Measurements from ENCODE around the gene MTARC1.
A peak's percentile ranks its signal among the peaks of the same experiment; 100 is the strongest.

Gene MTARC1

DNA sequence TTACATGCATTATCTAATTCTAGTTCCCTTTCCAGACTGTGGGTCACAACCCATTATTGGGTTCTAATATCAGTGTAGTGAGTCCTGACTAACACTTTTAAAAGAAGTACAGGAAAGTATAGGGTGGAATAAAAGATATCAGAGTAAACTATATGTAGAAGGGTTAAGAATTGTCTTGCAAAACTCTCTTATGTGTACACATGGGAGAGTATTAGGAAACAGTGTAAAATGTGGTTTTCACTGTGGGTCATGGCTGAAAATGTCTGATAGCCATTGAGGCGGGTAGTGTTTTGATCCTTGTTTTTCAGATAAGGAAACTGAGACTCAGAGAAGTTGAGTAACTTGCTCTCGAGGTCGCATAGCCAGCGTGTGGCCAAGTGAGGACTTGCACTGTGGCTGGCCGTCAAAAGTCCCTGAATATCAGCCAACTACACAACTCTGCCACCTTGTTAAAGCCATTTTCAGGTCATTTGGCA, 18.5 kb upstream of the MTARC1 start:
- ChIA-PET POLR2A (ENCODE audit: low non-redundant PET) (no interaction called here), CTCF (interaction anchor here (2.5 kb wide), 1 partner anchor 8 kb away, joined by 9 read pairs; no protein-coding TSS in a partner anchor)
- no peak for DNase-seq (ENCODE audit: low spot score)
- no peak overlapping the region for H3K27ac ChIP-seq
- TF ChIP-seq, protein P1, sequence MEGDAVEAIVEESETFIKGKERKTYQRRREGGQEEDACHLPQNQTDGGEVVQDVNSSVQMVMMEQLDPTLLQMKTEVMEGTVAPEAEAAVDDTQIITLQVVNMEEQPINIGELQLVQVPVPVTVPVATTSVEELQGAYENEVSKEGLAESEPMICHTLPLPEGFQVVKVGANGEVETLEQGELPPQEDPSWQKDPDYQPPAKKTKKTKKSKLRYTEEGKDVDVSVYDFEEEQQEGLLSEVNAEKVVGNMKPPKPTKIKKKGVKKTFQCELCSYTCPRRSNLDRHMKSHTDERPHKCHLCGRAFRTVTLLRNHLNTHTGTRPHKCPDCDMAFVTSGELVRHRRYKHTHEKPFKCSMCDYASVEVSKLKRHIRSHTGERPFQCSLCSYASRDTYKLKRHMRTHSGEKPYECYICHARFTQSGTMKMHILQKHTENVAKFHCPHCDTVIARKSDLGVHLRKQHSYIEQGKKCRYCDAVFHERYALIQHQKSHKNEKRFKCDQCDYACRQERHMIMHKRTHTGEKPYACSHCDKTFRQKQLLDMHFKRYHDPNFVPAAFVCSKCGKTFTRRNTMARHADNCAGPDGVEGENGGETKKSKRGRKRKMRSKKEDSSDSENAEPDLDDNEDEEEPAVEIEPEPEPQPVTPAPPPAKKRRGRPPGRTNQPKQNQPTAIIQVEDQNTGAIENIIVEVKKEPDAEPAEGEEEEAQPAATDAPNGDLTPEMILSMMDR (conservative IDR thresholded peaks at IDR 0.05; ENCODE audit: low read depth) = no peak

DNA sequence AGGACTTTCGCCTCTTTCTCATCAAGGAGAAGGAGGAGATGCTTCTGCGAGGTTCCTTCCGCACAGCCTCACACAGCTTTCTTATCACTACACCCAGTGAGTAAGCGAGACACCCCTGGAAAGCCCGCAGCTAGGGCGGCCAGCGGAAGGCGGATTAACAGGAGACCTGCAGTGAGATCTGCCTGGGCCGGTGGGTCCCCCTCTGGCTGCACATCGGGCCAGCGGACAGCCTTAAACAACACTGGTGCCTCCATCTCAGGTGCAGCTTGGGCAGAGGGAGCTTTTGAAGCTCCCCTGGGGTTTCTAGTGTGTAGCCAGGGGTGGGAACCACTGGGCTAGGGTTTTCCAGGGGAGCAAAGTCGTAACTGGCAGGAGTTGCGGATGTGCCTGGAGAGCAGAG, 17.5 kb upstream of the MTARC1 start:
- TF ChIP-seq, protein P1 (conservative IDR thresholded peaks at IDR 0.05; ENCODE audit: low read depth) = no peak
- H3K27ac ChIP-seq = no peak overlapping the region
- CTCF ChIA-PET = interaction anchor here (2.5 to 2.7 kb wide), 2 partner anchors 7 to 488 kb away, joined by 9 to 14 read pairs; no protein-coding TSS in a partner anchor
- POLR2A ChIA-PET (ENCODE audit: low non-redundant PET) = no interaction called here
- DNase-seq (ENCODE audit: low spot score) = no peak

DNA sequence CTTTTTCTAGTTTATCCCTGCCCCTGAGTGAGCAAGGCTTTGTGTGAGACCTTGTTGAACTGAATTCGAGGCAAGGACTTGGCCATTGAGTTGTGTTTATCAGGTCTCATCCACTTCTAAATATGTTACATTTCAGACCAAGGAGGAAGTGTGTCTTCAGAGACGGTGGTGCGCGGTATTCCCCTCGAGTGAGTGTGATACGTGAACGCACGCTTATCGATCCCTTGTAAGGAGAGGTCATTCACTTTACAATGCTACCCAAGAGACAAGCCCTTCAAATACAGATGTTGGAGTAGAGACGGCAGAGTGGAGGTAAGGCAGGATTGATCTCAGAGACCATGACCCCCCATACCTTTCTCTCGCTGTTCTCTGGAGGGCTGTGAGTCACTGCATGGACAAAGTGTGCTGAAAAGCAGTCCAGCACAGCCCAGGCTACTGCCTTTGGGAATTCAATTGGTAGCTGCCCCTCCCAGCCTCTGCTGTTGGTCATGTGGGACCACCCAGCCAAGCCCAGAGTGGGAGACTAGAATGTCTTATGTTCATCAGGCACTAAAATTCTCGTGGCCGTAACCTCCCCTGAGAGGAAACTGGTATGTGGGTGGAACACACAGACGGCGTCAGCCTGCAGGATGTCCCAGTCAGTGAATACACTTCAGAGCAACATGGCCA, 16.3 kb upstream of the MTARC1 start:
- H3K27ac ChIP-seq = no peak overlapping the region
- TF ChIP-seq, protein P1 (conservative IDR thresholded peaks at IDR 0.05; ENCODE audit: low read depth) = no peak
- CTCF ChIA-PET = interaction anchor here (0.7 to 2.7 kb wide), 3 partner anchors 85 to 652 kb away, joined by 3 to 14 read pairs (median 4); no protein-coding TSS in a partner anchor
- DNase-seq (ENCODE audit: low spot score) = no peak
- POLR2A ChIA-PET (ENCODE audit: low non-redundant PET) = no interaction called here

DNA sequence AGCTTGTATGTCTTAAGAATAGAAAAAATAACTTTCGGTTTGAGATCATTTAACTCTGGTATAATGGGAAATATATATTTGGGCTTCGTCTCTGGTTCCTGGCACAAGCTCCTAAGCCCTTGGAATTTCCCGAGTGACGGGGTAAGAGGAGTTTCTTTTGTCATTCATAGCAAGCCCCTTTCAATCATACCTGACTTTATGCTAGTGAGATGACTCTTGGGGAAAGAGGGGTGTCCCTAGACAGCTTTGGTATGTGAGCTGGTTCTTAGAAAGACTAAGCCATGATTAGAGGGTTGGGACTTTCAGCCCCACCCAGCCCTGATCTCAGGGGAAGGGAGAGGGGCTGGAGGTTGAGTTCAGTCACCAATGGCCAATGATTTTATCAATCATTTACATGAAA, 13.9 kb upstream of the MTARC1 start:
- TF ChIP-seq, protein P1 (conservative IDR thresholded peaks at IDR 0.05; ENCODE audit: low read depth) = no peak

DNA sequence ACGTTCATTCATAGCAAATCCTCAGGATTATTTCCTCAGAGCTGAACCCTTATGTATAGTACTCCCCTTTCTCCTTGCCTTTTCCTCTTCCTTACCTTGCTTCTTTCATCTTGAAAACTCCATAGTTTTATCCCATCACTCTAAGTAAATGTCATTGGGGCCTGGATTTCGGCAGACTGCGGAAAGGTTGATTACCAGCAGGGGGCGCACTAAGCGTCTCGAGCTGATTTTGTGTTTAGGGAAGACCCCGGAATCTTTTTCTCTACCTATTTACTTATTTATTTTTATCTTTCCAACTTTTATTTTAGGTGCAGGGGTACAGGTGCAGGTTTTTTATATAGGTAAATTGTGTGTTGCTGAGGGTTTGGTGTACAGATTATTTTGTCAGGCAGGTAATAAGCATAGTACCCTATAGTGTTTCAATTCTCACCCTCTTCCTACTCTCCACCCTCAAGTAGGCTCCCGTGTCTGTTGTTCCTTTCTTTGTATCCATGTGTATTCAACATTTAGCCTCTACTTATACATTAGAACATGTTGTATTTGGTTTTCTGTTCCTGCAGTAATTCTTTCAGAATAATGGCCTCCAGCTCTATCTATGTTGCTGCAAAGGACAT, 11.4 kb upstream of the MTARC1 start:
- CTCF ChIA-PET = interaction anchor here (0.6 to 6.3 kb wide), 24 partner anchors 7 to 1238 kb away, joined by 3 to 79 read pairs (median 4); partner anchors contain the start of genes MTARC1 and RAB3GAP2
- H3K27ac ChIP-seq = no peak overlapping the region
- peak; percentile 37 for DNase-seq (ENCODE audit: low spot score)
- TF ChIP-seq, protein P1 (conservative IDR thresholded peaks at IDR 0.05; ENCODE audit: low read depth) = peak; percentile 78
- POLR2A ChIA-PET (ENCODE audit: low non-redundant PET) = no interaction called here

More for the DNA sequence above, 13.9 kb upstream of the MTARC1 start:
- ChIA-PET CTCF (interaction anchor here (0.6 to 6.3 kb wide), 2 partner anchors 475 to 494 kb away, joined by 3 to 79 read pairs; no protein-coding TSS in a partner anchor), POLR2A (ENCODE audit: low non-redundant PET) (no interaction called here)
- no peak for DNase-seq (ENCODE audit: low spot score)
- no peak overlapping the region for H3K27ac ChIP-seq

DNA sequence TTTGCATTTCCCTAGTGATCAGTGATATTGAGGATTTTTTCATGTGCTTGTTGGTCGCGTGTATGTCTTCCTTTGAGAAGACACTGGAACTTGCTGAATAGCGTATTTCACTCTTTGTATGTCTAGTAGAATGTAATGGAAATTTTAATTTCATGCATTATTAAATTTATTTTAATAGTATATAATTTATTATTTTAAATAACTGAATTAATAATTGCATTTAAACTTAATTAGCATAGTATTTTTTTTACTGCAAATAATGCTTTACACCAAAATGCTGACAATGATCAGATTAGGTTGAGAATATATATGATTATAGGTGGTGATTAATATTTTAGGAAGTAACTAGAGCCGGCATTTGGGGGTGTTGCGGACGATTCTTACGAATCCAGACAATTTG, 10.5 kb upstream of the MTARC1 start:
- no peak overlapping the region for H3K27ac ChIP-seq
- DNase-seq (ENCODE audit: low spot score) = no peak
- ChIA-PET CTCF (interaction anchor here (0.5 to 6.3 kb wide), 32 partner anchors 8 to 1239 kb away, joined by 3 to 79 read pairs (median 4); partner anchors contain the start of gene MTARC1), POLR2A (ENCODE audit: low non-redundant PET) (no interaction called here)
- TF ChIP-seq, protein P1 (conservative IDR thresholded peaks at IDR 0.05; ENCODE audit: low read depth) = no peak
